Measurements from ENCODE around the gene GCLC. TPM values are rescaled to one million over a fixed set of nuclear protein-coding genes. Genes with fewer than 3 reads are reported as not detected.
"Not testable (repeated sequence)": the region's sequence is repeated elsewhere in the genome, so short reads cannot be mapped to it uniquely, and the experiment has no call there.

GCLC gene
- polyA plus RNA-seq, 1 donor (not counting 4 experiments of a cell fraction or from before 2014, with no cell fraction given) = 73.2 TPM

DNA sequence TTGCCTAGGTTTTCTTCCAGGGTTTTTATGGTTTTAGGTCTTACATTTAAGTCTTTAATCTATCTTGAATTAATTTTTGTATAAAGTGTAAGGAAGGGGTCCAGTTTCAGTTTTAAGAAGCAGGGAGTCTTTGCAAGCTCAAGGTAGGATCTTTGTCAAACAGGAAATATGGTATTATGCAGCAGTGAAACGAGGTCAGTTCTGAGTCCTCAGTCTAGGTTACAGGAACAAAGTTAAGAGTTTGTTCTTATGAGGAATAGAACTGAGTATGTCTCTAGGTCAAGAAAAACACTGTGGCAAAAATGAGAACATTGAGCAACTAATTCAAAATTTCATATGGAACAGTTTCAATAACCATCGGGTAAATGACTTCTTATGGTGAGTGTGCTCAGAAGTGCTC lies 63.6 kb downstream of the GCLC start:
- DNase-seq (ENCODE audit: low read depth, low spot score) (no peak), FAIRE-seq (no peak)
- Histone ChIP-seq H3K4me1 (ENCODE audit: control insufficient read depth, extremely low read depth, insufficient read depth, low read length) (no peaks in the 10 kb centered on the region), H3K79me2 (ENCODE audit: control insufficient read depth, insufficient read depth, low read length) (no peaks in the 10 kb centered on the region), H3K9ac (ENCODE audit: control insufficient read depth, extremely low read depth, insufficient read depth, low read length) (no peak overlapping the region), H3K4me3 (ENCODE audit: control insufficient read depth in 2 of 3, extremely low read depth in 1 of 3, insufficient read depth in 2 of 3, low read depth in 1 of 3, low read length in 3 of 3) (no peak overlapping the region), H3K9me1 (ENCODE audit: control insufficient read depth, extremely low read depth, insufficient read depth, low read length) (no peaks in the 10 kb centered on the region), H3K9me3 (ENCODE audit: control insufficient read depth, low read depth, low read length) (no peaks in the 10 kb centered on the region), H3K27ac (ENCODE audit: control insufficient read depth, insufficient read depth, low read length) (no peak overlapping the region), H3K36me3 (ENCODE audit: control insufficient read depth in 2 of 2, extremely low read depth in 1 of 2, insufficient read depth in 2 of 2, low read length in 2 of 2) (no peaks in the 10 kb centered on the region), H2AFZ (ENCODE audit: control insufficient read depth, low read length) (no peak overlapping the region), H4K20me1 (ENCODE audit: control insufficient read depth, extremely low read depth, insufficient read depth, low read length) (no peaks in the 10 kb centered on the region), H3K4me2 (ENCODE audit: control insufficient read depth, extremely low read depth, insufficient read depth, low read depth, low read length) (no peak overlapping the region), H3K27me3 (ENCODE audit: control insufficient read depth, extremely low read depth, insufficient read depth, low read length) (no peaks in the 10 kb centered on the region)
- dilution Hi-C loops (cut with MboI; ENCODE audit: extremely low pct_ligation_motif_present, low sequenced_read_pairs) = no loop called here
- TF ChIP-seq, protein P1, sequence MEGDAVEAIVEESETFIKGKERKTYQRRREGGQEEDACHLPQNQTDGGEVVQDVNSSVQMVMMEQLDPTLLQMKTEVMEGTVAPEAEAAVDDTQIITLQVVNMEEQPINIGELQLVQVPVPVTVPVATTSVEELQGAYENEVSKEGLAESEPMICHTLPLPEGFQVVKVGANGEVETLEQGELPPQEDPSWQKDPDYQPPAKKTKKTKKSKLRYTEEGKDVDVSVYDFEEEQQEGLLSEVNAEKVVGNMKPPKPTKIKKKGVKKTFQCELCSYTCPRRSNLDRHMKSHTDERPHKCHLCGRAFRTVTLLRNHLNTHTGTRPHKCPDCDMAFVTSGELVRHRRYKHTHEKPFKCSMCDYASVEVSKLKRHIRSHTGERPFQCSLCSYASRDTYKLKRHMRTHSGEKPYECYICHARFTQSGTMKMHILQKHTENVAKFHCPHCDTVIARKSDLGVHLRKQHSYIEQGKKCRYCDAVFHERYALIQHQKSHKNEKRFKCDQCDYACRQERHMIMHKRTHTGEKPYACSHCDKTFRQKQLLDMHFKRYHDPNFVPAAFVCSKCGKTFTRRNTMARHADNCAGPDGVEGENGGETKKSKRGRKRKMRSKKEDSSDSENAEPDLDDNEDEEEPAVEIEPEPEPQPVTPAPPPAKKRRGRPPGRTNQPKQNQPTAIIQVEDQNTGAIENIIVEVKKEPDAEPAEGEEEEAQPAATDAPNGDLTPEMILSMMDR (optimal IDR thresholded peaks at IDR 0.05 in 1 of 3, IDR thresholded peaks at IDR 0.05 in 1 of 3, conservative IDR thresholded peaks at IDR 0.05 in 1 of 3; ENCODE audit: extremely low read depth in 1 of 3, insufficient read depth in 2 of 3, low read length in 3 of 3) = no peak
- TF ChIP-seq EZH2 (IDR thresholded peaks at IDR 0.05; ENCODE audit: low read length) = no peak

DNA sequence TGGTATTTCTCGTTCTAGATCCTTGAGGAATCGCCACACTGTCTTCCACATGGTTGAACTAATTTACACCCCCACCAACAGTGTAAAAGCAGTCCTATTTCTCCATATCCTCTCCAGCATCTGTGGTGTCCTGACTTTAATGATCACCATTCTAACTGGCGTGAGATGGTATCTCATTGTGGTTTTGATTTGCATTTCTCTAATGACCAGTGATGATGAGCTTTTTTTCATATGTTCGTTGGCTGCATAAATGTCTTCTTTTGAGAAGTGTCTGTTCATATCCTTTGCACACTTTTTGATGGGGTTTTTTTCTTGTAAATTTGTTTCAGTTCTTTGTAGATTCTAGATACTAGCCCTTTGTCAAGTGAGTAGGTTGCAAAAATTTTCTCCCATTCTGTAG lies 64.1 kb downstream of the GCLC start:
- H3K4me1 ChIP-seq (ENCODE audit: control insufficient read depth, extremely low read depth, insufficient read depth, low read length); dilution Hi-C loops (cut with MboI; ENCODE audit: extremely low pct_ligation_motif_present, low sequenced_read_pairs); FAIRE-seq; H3K9me1 ChIP-seq (ENCODE audit: control insufficient read depth, extremely low read depth, insufficient read depth, low read length); H3K9ac ChIP-seq (ENCODE audit: control insufficient read depth, extremely low read depth, insufficient read depth, low read length); DNase-seq (ENCODE audit: low read depth, low spot score); H3K79me2 ChIP-seq (ENCODE audit: control insufficient read depth, insufficient read depth, low read length); H3K27me3 ChIP-seq (ENCODE audit: control insufficient read depth, extremely low read depth, insufficient read depth, low read length); H3K4me3 ChIP-seq (ENCODE audit: control insufficient read depth in 2 of 3, extremely low read depth in 1 of 3, insufficient read depth in 2 of 3, low read depth in 1 of 3, low read length in 3 of 3); H3K4me2 ChIP-seq (ENCODE audit: control insufficient read depth, extremely low read depth, insufficient read depth, low read depth, low read length); H2AFZ ChIP-seq (ENCODE audit: control insufficient read depth, low read length); H3K27ac ChIP-seq (ENCODE audit: control insufficient read depth, insufficient read depth, low read length); H4K20me1 ChIP-seq (ENCODE audit: control insufficient read depth, extremely low read depth, insufficient read depth, low read length); H3K36me3 ChIP-seq (ENCODE audit: control insufficient read depth in 2 of 2, extremely low read depth in 1 of 2, insufficient read depth in 2 of 2, low read length in 2 of 2); H3K9me3 ChIP-seq (ENCODE audit: control insufficient read depth, low read depth, low read length): not testable (repeated sequence)

DNA sequence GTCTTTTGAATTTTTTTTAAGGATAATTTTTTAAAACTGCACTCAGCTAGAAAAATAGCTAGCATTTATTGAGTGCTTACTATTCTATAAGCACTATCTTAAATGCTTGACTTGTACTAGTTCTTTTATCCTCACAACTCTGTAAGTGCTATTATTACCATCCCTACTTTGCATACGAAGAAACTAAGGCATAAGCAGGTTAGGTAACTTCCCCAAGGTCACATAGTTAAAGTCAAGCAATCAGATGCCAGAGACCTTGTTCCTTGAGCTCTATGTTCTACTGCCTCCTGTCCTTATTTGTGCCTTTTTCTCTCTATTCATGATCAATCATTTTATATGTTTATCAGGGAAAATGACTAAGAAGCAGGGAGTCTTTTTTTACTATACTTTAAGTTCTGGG lies 65.0 kb downstream of the GCLC start:
- no peak for FAIRE-seq
- DNase-seq (ENCODE audit: low read depth, low spot score) = no peak
- Histone ChIP-seq H3K27me3 (ENCODE audit: control insufficient read depth, extremely low read depth, insufficient read depth, low read length) (no peaks in the 10 kb centered on the region), H3K4me2 (ENCODE audit: control insufficient read depth, extremely low read depth, insufficient read depth, low read depth, low read length) (no peak overlapping the region), H3K9me3 (ENCODE audit: control insufficient read depth, low read depth, low read length) (no peaks in the 10 kb centered on the region), H3K9ac (ENCODE audit: control insufficient read depth, extremely low read depth, insufficient read depth, low read length) (no peak overlapping the region), H3K4me3 (ENCODE audit: control insufficient read depth in 2 of 3, extremely low read depth in 1 of 3, insufficient read depth in 2 of 3, low read depth in 1 of 3, low read length in 3 of 3) (no peak overlapping the region), H4K20me1 (ENCODE audit: control insufficient read depth, extremely low read depth, insufficient read depth, low read length) (no peaks in the 10 kb centered on the region), H2AFZ (ENCODE audit: control insufficient read depth, low read length) (no peak overlapping the region), H3K27ac (ENCODE audit: control insufficient read depth, insufficient read depth, low read length) (no peak overlapping the region), H3K4me1 (ENCODE audit: control insufficient read depth, extremely low read depth, insufficient read depth, low read length) (no peaks in the 10 kb centered on the region), H3K9me1 (ENCODE audit: control insufficient read depth, extremely low read depth, insufficient read depth, low read length) (no peaks in the 10 kb centered on the region), H3K79me2 (ENCODE audit: control insufficient read depth, insufficient read depth, low read length) (no peaks in the 10 kb centered on the region), H3K36me3 (ENCODE audit: control insufficient read depth in 2 of 2, extremely low read depth in 1 of 2, insufficient read depth in 2 of 2, low read length in 2 of 2) (no peaks in the 10 kb centered on the region)
- TF ChIP-seq, protein P1 (optimal IDR thresholded peaks at IDR 0.05 in 1 of 3, IDR thresholded peaks at IDR 0.05 in 1 of 3, conservative IDR thresholded peaks at IDR 0.05 in 1 of 3; ENCODE audit: extremely low read depth in 1 of 3, insufficient read depth in 2 of 3, low read length in 3 of 3) = no peak
- no peak for TF ChIP-seq EZH2 (IDR thresholded peaks at IDR 0.05; ENCODE audit: low read length)
- dilution Hi-C loops (cut with MboI; ENCODE audit: extremely low pct_ligation_motif_present, low sequenced_read_pairs) = no loop called here
